ENCODE data around the gene EIF2D. TPM values are rescaled to one million over a fixed set of nuclear protein-coding genes. Genes with fewer than 3 reads are reported as not detected.

EIF2D gene
- total and polyA plus RNA-seq, 4 donors, result 14.7 to 30.0 (median 22.1) TPM

DNA sequence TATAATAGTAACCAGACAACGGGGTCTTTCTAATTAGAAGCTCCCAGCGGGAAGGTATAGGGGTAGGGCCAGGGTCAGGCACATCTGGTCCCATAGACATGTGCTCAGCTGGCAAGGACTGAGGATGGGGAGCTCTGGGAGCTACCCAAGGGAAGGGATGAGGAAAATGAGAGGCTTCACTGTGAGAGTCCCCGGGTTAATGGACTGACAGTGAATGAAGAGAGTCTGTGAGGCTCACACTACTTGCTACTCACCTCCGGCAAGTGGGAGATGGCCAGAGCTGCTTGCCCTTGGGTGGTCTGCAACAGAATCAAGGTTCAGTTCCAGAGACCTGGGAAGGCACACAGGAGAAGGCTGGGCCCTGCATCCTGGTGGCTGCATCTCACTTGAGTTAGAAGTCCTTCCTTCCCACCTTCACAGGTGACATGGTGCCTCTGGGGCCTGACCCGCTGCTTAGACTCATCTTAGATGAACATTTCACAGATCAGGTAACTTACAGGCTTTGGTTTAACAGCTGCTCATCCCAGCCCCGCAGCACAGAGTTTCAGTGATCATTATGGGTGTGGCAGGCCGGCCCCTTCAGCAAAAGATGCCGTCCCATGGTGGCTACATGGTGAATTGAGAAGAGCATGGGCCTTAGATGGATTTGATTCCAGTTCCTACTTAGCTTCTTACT lies 31.7 kb downstream of the EIF2D start:
- TF ChIP-seq RXRA (IDR thresholded peaks at IDR 0.05) (no peak), GABPA (IDR thresholded peaks at IDR 0.05 in 1 of 2, conservative IDR thresholded peaks at IDR 0.05 in 1 of 2) (no peak), JUND (IDR thresholded peaks at IDR 0.05) (no peak), YY1 (IDR thresholded peaks at IDR 0.05) (no peak), TAF1 (conservative IDR thresholded peaks at IDR 0.05) (no peak), HNF4A (conservative IDR thresholded peaks at IDR 0.05) (no peak), HNF4G (IDR thresholded peaks at IDR 0.05) (no peak), FOXA1 (IDR thresholded peaks at IDR 0.05) (no peak), RAD21 (IDR thresholded peaks at IDR 0.05) (no peak), SP1 (IDR thresholded peaks at IDR 0.05) (no peak), EGR1 (IDR thresholded peaks at IDR 0.05; ENCODE audit: low read depth in 2 of 2) (no peak), NR2F2 (IDR thresholded peaks at IDR 0.05) (no peak)
- TF ChIP-seq, protein P1, sequence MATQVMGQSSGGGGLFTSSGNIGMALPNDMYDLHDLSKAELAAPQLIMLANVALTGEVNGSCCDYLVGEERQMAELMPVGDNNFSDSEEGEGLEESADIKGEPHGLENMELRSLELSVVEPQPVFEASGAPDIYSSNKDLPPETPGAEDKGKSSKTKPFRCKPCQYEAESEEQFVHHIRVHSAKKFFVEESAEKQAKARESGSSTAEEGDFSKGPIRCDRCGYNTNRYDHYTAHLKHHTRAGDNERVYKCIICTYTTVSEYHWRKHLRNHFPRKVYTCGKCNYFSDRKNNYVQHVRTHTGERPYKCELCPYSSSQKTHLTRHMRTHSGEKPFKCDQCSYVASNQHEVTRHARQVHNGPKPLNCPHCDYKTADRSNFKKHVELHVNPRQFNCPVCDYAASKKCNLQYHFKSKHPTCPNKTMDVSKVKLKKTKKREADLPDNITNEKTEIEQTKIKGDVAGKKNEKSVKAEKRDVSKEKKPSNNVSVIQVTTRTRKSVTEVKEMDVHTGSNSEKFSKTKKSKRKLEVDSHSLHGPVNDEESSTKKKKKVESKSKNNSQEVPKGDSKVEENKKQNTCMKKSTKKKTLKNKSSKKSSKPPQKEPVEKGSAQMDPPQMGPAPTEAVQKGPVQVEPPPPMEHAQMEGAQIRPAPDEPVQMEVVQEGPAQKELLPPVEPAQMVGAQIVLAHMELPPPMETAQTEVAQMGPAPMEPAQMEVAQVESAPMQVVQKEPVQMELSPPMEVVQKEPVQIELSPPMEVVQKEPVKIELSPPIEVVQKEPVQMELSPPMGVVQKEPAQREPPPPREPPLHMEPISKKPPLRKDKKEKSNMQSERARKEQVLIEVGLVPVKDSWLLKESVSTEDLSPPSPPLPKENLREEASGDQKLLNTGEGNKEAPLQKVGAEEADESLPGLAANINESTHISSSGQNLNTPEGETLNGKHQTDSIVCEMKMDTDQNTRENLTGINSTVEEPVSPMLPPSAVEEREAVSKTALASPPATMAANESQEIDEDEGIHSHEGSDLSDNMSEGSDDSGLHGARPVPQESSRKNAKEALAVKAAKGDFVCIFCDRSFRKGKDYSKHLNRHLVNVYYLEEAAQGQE (IDR thresholded peaks at IDR 0.05), result no peak
- TF ChIP-seq, protein P2, sequence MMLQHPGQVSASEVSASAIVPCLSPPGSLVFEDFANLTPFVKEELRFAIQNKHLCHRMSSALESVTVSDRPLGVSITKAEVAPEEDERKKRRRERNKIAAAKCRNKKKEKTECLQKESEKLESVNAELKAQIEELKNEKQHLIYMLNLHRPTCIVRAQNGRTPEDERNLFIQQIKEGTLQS (IDR thresholded peaks at IDR 0.05), result no peak
- TF ChIP-seq, protein P3, sequence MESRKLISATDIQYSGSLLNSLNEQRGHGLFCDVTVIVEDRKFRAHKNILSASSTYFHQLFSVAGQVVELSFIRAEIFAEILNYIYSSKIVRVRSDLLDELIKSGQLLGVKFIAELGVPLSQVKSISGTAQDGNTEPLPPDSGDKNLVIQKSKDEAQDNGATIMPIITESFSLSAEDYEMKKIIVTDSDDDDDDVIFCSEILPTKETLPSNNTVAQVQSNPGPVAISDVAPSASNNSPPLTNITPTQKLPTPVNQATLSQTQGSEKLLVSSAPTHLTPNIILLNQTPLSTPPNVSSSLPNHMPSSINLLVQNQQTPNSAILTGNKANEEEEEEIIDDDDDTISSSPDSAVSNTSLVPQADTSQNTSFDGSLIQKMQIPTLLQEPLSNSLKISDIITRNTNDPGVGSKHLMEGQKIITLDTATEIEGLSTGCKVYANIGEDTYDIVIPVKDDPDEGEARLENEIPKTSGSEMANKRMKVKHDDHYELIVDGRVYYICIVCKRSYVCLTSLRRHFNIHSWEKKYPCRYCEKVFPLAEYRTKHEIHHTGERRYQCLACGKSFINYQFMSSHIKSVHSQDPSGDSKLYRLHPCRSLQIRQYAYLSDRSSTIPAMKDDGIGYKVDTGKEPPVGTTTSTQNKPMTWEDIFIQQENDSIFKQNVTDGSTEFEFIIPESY (IDR thresholded peaks at IDR 0.05), result no peak
- TF ChIP-seq, protein P4, sequence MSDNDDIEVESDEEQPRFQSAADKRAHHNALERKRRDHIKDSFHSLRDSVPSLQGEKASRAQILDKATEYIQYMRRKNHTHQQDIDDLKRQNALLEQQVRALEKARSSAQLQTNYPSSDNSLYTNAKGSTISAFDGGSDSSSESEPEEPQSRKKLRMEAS (IDR thresholded peaks at IDR 0.05), result no peak
- Histone ChIP-seq H3K27ac (ENCODE audit: low read depth in 1 of 2, low read length in 2 of 2) (peak overlapping the region; percentile 63 to 75), H3K9ac (ENCODE audit: low read depth in 1 of 2, low read length in 2 of 2) (peak overlapping the region in 1 of 2 donors; percentile 3), H3K27me3 (ENCODE audit: control insufficient read depth in 4 of 4, insufficient read depth in 4 of 4, low read length in 3 of 4) (no peaks in the 10 kb centered on the region), H3K36me3 (ENCODE audit: control insufficient read depth in 4 of 4, insufficient read depth in 3 of 4, low read depth in 1 of 4, low read length in 3 of 4) (peaks cover 4 to 18% (median 10%) of the 10 kb centered on the region in 4 donors), H3K4me1 (ENCODE audit: control insufficient read depth in 4 of 4, insufficient read depth in 4 of 4, low read length in 3 of 4) (peaks cover 1 to 22% (median 8%) of the 10 kb centered on the region in 4 donors), H3K4me3 (ENCODE audit: low read depth in 1 of 3, low read length in 3 of 3) (no peak overlapping the region), H3K9me3 (ENCODE audit: control insufficient read depth in 4 of 4, low read length in 3 of 4) (no peaks in the 10 kb centered on the region)
- DNase-seq (ENCODE audit: low spot score), result no peak
- 91% methylated on average over 8 of the region's 8 CpGs for WGBS

DNA sequence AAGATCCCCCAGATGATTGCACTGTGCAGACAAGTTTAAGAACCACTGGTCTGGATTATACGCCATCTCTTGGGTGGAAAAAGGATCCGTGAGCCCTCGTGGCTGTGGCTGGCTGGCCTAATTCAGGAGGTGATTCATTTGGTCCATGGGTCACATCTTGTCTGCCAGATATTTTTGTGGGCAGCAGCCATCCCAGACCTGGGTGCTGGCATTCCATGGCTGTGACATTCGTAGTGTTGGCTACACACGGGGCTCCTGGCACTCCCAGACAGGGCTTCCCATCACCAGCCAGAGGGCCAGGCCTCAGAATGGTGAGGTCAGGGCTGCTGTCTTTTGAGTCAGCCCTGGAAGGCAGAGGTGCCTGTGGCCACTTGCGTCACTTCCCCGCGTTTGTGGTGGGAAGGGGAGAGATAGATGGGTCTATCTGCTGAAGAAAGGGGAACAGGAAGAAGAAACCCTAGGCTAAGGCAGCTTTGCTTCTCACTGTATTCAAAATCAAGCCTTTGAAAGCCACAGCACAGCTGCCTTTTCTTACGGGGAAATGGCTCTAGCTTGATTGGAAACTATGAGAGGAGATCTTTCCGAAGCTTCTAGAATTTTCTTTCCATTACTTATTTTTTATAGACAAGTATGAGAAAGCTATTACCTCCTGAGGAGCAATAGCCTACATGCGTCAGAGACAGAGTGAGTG lies 32.4 kb downstream of the EIF2D start:
- 64% methylated on average over 11 of the region's 11 CpGs for WGBS
- no peaks in the 10 kb centered on the region for H3K9me3 ChIP-seq (ENCODE audit: control insufficient read depth in 4 of 4, low read length in 3 of 4)
- H3K36me3 ChIP-seq (ENCODE audit: control insufficient read depth in 4 of 4, insufficient read depth in 3 of 4, low read depth in 1 of 4, low read length in 3 of 4), result peaks cover 4 to 11% (median 7%) of the 10 kb centered on the region in 4 donors
- no peak for DNase-seq (ENCODE audit: low spot score)
- TF ChIP-seq JUND (IDR thresholded peaks at IDR 0.05) (peak in 1 of 2 donors; percentile 53), RAD21 (IDR thresholded peaks at IDR 0.05) (peak in 1 of 2 donors; percentile 13), TAF1 (conservative IDR thresholded peaks at IDR 0.05) (no peak), SP1 (IDR thresholded peaks at IDR 0.05) (no peak)
- TF ChIP-seq, protein P4 (IDR thresholded peaks at IDR 0.05), result peak; percentile 23
- no peaks in the 10 kb centered on the region for H3K27me3 ChIP-seq (ENCODE audit: control insufficient read depth in 4 of 4, insufficient read depth in 4 of 4, low read length in 3 of 4)
- H3K9ac ChIP-seq (ENCODE audit: low read depth in 1 of 2, low read length in 2 of 2), result peak overlapping the region in 1 of 2 donors; percentile 3
- no peak overlapping the region for H3K4me3 ChIP-seq (ENCODE audit: low read depth in 1 of 3, low read length in 3 of 3)
- H3K27ac ChIP-seq (ENCODE audit: low read depth in 1 of 2, low read length in 2 of 2), result peak overlapping the region; percentile 63 to 75
- peaks cover 1 to 25% (median 8%) of the 10 kb centered on the region in 4 donors for H3K4me1 ChIP-seq (ENCODE audit: control insufficient read depth in 4 of 4, insufficient read depth in 4 of 4, low read length in 3 of 4)
